NCI-H2081 (cell line): ENCODE data around the gene JAKMIP3.
A peak's percentile ranks its signal among the peaks of the same experiment; 100 is the strongest.

Source experiments
- DNase-seq, 2 experiments: peaks; one replicate each; lab custom pipeline; 2025; lab: John Stamatoyannopoulos, UW

JAKMIP3 gene

GRCh38 chr10:132044803-132045202 lies 20.9 kb upstream of the JAKMIP3 start:
- DNase-seq: no peak

- no peak for DNase-seq
These were observed 20.4 kb upstream of the JAKMIP3 start for GRCh38 chr10:132045324-132045723.

DNA sequence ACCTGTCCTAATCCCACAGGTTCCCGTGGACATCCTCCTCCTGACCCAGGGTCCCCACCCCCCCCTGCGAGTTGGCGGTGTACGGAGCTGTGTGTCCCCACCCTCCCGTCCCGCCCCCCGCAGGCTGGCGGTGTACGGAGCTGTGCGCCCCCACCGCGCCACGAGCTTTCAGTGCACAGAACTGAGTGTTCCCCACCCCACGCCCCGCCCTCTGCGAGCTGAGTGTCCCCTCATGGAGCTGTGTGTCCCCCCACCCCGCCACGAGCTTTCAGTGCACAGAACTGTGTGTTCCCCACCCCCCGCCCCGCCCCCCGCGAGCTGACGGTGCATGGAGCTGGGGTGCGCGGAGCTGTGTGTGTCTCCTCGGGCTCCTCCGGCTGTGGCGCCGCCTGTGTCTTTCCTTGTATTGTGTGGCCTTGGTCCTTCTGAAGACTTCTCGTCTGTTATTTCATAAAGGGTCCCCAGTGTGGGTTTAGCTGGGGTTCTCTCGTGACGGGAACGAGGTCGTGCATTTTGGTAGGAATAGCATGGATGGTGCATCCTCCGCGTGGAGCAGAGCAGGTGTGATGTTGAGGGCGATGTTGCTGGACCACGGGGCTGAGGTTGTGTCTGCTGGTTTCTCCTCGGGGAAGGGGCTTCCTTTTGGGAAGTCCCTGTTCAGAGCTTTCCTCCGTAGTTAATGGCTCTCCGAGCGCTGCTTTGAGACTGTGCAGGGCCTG lies 18.0 kb upstream of the JAKMIP3 start:
- no peak for DNase-seq

DNA sequence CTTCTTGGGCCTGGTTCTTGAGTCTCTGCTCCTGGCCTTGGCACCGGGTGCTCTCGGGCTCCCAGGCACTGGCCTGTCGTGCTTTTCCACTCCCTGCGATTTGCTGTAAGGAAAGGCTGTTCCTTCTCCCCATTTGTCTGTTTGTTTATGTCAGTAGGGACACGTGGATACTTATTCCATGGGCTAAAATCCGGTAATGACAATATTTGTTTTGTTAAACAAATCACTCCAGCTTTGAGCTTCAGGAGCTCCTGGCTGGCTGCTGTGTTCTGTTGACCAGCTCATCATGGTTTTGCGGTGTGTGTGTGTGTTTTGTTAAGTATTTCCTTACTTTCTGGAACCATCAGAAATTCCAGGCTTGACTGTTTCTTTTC lies 17.5 kb upstream of the JAKMIP3 start:
- DNase-seq: peak in 1 of 2 experiments; percentile 2

DNA sequence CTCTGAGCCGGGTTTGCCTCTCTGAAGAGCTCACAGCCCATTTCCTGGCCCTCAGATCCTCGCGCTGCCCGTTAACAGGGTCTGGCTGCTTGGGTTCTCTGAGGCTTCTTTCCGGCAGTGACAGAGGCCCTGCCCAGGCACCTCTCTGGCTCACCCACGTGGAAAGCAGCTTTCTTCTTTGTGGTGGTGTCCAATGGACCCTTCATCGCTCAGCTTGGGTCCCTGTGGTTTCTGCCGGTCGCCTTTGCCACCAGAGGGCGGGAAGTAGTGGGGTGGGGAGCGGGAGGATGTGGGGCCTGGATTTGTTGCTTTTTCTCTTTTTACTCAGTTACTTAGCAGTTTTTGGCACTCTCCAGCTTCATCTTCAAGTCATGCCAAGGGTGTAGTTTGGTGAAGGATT lies 15.6 kb upstream of the JAKMIP3 start:
- no peak for DNase-seq

GRCh38 chr10:132052124-132052523 lies 13.6 kb upstream of the JAKMIP3 start:
- no peak for DNase-seq

DNA sequence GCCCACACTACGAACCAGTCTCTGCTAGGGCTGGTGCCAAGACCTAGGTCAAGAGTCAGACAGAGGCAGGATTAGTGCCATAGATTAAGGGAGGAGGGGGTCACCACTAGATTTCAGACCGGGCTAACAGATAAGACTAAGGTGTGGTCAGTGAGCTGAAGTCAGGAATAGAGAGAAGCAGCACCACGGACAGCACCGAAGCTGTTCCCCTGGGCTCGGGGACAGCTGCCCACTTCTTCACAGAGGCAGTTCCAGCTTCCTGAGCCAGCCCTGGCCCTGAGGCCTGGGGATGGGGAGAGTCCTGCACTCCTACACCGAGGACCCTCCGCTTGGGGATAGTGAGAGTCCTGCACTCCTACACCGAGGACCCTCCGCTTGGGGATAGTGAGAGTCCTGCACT lies 11.2 kb upstream of the JAKMIP3 start:
- DNase-seq: no peak

- DNase-seq: no peak
These were observed 10.1 kb upstream of the JAKMIP3 start for GRCh38 chr10:132055616-132056015.

GRCh38 chr10:132056663-132057062 lies 9.1 kb upstream of the JAKMIP3 start:
- no peak for DNase-seq

DNA sequence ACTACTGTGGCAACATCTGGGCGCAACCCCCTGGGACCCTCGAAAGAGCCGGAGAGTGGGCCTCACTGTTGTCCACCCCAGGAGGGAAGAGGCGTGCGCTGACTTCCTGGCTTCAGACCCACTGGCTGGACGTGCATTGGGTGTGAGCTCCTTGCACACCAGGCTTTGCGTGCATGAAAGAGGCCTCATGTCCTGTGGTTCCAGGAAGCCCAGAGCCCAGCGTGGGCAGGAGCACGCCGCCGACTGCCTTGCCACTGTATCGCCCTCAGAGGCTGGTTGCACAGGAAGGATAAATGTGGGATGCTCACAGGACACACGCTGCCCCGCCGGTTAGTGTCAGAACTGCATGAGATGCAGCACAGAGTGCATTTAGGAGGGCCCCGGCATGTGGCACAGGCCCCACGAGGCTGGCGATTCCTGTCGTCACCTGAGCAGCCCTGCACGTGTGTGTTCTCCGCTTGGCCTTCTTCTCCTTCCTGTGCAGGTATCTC lies 8.5 kb upstream of the JAKMIP3 start:
- no peak for DNase-seq

GRCh38 chr10:132058111-132058745 lies 7.5 kb upstream of the JAKMIP3 start:
- no peak for DNase-seq

- DNase-seq: no peak
These were observed 6.7 kb upstream of the JAKMIP3 start for GRCh38 chr10:132058793-132059759.

DNA sequence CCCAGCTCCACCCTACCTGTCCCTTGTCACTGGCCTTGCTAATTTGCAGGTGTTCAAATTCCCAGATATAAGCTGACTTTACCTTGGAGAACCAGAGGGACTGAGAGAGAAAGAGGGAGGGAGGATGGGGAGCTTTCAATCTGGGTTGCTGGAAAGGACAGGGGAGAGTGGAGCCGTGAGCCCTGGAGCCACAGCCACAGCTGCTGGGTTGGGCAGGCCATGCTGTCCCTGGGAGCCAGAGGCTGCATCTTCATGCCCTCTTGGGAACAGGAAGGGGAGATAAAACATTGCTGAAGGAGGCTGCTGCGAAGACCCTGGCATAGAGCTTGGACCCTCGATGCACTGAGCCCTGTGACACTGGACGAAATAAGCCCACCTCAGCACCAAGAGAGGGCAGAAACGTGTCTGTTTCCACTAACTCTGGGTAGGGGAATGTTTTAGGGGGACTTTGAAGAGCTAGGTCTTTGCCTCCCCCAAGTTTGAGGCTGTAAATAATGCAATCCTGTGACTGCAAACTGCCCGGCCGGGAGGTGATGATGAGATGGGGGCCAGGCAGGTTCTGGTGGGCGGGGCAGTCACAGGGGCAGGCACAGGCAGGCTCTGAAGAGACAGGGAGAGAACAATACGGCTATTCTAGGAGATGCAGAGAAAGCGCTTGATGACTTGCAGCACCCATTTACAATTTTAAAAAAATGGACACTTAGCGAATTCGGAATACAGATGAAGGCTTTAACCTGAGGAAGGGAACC lies 5.8 kb upstream of the JAKMIP3 start:
- no peak for DNase-seq

DNA sequence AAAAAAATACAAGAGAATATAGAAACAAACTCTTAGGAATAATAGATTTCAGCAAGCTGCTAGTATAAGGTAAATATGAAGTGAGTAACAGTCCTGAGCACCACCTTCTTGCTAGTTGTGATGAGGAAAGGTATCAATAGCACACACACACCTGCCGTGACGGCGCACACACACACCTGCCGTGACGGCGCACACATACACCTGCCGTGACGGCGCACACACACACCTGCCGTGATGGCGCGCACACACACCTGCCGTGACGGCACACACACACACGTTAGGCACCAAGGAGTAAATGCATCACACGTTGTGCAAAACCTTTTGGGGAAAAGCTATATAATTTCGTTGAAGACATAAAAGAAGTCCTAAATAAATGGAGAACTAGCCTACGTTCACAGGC lies 4.7 kb upstream of the JAKMIP3 start:
- DNase-seq: no peak

GRCh38 chr10:132061465-132061864 lies 4.3 kb upstream of the JAKMIP3 start:
- DNase-seq: no peak

- DNase-seq: no peak
These were observed 3.6 kb upstream of the JAKMIP3 start for GRCh38 chr10:132062116-132062515.

- DNase-seq: no peak
These were observed 2.9 kb upstream of the JAKMIP3 start for GRCh38 chr10:132062641-132063390.

DNA sequence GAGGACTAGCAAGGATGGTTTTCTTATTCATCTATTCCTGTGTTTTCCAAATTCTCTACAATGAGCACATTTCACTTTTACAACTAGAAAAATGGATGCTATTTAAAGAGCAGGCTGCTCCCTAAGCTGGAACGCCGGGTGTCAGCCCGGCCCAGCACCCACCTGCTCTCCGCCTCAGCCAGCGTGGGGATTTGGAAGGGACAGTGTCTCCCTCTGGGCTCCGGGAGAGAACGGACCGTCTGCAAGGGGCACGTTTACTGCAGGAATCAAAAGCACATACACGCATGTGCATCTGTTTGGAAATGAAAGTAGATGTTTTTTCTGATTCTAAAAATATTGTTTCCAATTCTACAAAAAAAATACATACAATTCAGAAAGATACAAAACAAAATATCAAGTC lies 2.3 kb upstream of the JAKMIP3 start:
- DNase-seq: no peak

DNA sequence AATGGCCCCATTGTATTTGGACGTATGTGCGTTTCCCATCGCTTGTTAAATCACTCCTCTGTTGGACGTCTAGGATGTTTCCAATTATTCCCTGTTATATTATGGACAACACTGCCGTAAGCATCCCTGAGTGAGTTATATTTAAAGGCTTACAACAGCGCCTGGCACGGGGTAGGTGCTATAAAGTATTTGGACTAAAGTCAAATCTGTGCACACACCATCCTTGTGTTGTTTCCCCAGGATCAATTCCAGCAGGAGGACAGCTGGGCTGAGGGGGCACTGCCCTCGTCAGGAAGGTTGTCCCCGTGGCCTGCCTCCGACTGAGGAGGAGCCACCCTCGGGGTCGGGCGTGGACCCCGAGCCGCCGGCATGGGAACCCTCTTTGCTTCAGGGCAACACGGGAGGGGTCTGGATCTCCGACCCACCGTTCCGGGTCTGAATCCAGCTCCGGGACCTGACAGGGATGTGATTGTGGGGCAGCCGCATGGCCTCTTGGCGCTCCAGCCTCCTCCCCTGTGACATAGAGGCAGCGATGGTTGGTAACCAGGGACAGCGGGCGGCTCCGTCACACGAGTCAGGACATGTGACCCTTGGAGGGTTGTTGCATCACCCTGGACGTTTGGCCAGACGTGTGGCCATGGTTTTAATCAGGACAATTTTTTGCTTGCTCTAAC lies 1.5 kb upstream of the JAKMIP3 start:
- no peak for DNase-seq

DNA sequence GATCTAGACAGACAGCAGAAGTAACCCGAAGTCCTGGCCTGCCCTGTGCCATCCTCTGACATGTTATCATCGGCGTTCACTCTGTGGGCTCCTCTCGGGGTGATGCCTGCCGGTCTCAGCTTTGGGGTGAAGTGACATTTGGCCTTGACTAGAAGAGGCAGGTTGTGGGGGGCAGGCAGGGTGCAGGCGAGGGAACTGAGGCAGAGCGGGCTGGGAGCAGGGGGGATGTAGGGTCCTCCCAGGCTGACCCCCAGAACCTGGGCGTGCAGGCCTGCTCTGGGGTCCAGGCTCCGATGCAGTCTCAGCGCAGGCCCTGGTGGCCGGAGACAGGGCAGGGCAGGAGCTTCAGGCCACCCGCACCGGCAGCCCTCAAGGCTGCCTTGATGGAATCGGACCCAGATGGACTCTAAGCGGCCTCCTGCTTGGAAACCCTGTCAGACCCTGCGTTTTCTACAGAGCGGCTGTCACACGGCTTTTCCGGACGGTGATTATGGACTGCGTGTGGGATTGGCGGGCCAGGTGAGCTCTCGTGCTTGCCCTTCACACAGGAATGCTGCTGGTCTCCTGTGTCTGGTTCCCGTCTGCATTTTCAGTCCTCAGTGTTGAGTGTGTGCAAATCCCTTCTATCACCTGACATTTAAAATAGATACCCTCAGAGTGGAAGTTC lies 842 bp upstream of the JAKMIP3 start:
- no peak for DNase-seq
